GM10266 (cell line): ENCODE results near the gene RTTN.

Experiments
- DNase-seq: peaks from one replicate; pipeline ENCODE4 v3.0.0; 2012; ENCODE audit errors: extremely low spot score
- CTCF ChIP-seq: IDR thresholded peaks from 2 replicates; pipeline ENCODE4 v1.5.1; 2012; ENCODE audit warnings: mild to moderate bottlenecking, low read depth; ENCODE audit not compliant: control insufficient read depth, insufficient read depth; ENCODE audit errors: missing control alignments

The RTTN gene

GRCh38 chr18:70197026-70197425 lies 8.5 kb downstream of the RTTN start:
- no peak for TF ChIP-seq CTCF
- DNase-seq = no peak

GRCh38 chr18:70195852-70196434 lies 9.5 kb downstream of the RTTN start:
- no peak for DNase-seq
- TF ChIP-seq CTCF = peak; percentile 75

- TF ChIP-seq CTCF = no peak
- DNase-seq = no peak
These were observed 10.4 kb downstream of the RTTN start for GRCh38 chr18:70195014-70195614.

- DNase-seq = no peak
- TF ChIP-seq CTCF = no peak
These were observed 11.1 kb downstream of the RTTN start for GRCh38 chr18:70194227-70194890.

GRCh38 chr18:70190529-70190928 lies 15.0 kb downstream of the RTTN start:
- no peak for DNase-seq
- no peak for TF ChIP-seq CTCF

GRCh38 chr18:70188113-70188512 lies 17.4 kb downstream of the RTTN start:
- no peak for DNase-seq
- TF ChIP-seq CTCF = no peak

GRCh38 chr18:70183441-70183840 lies 22.0 kb downstream of the RTTN start:
- no peak for TF ChIP-seq CTCF
- DNase-seq = no peak
